ENCODE measurements around the gene PLA2G15. TPM values are rescaled to one million over a fixed set of nuclear protein-coding genes. Genes with fewer than 3 reads are reported as not detected.
A peak's percentile ranks its signal among the peaks of the same experiment; 100 is the strongest.

The PLA2G15 gene
- total RNA-seq, 2 donors from 2014 or later, result 11.6 to 11.8 TPM

GRCh38 chr16:68249371-68249770 lies 4.2 kb downstream of the PLA2G15 start:
- peaks cover 15 to 22% of the 10 kb centered on the region in 2 donors for H3K4me1 Mint-ChIP-seq (ENCODE audit: low read depth in 2 of 2)

DNA sequence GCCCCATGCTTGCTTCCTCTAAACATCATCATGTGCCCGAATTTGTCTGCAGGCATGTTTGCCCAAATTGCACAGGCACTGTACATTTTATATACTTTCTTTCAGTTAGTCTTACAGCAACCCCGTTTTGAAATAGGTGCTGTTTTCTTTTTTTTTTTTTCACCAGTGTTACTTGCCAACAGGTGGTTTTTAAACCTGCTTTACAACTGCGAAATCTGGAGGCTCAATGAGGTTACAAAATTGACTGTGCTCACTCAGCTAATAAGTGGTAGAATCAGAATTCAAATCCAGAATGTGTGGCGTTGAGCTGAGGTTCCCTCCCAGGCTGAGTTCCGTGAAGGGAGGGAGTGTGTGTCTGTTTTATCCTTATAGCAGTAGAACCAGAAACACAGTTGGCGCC lies 5.8 kb downstream of the PLA2G15 start:
- H3K9me3 Mint-ChIP-seq, result no peaks in the 10 kb centered on the region
- no peaks in the 10 kb centered on the region for H3K27me3 Mint-ChIP-seq
- H3K4me3 Mint-ChIP-seq, result no peak overlapping the region
- DNase-seq (ENCODE audit: low spot score) (no peak), ATAC-seq (no peak)
- peaks cover 6 to 12% of the 10 kb centered on the region in 2 donors for H3K4me1 Mint-ChIP-seq (ENCODE audit: low read depth in 2 of 2)
- H3K27ac Mint-ChIP-seq, result no peak overlapping the region
- no peaks in the 10 kb centered on the region for H3K36me3 Mint-ChIP-seq

More at GRCh38 chr16:68249371-68249770, 4.2 kb downstream of the PLA2G15 start:
- DNase-seq (ENCODE audit: low spot score) (no peak), ATAC-seq (no peak)
- Mint-ChIP-seq H3K36me3 (no peaks in the 10 kb centered on the region), H3K27me3 (no peaks in the 10 kb centered on the region), H3K4me3 (no peak overlapping the region), H3K9me3 (no peaks in the 10 kb centered on the region), H3K27ac (peak overlapping the region in 1 of 2 donors; percentile 39)

- ATAC-seq, result no peak
- Mint-ChIP-seq H3K4me3 (no peak overlapping the region), H3K9me3 (no peaks in the 10 kb centered on the region), H3K27ac (no peak overlapping the region), H3K27me3 (no peaks in the 10 kb centered on the region), H3K36me3 (no peaks in the 10 kb centered on the region), H3K4me1 (ENCODE audit: low read depth in 2 of 2) (peaks cover 0 to 6% of the 10 kb centered on the region in 2 donors)
- DNase-seq (ENCODE audit: low spot score), result no peak
These were observed 6.7 kb downstream of the PLA2G15 start for GRCh38 chr16:68251832-68252231.

DNA sequence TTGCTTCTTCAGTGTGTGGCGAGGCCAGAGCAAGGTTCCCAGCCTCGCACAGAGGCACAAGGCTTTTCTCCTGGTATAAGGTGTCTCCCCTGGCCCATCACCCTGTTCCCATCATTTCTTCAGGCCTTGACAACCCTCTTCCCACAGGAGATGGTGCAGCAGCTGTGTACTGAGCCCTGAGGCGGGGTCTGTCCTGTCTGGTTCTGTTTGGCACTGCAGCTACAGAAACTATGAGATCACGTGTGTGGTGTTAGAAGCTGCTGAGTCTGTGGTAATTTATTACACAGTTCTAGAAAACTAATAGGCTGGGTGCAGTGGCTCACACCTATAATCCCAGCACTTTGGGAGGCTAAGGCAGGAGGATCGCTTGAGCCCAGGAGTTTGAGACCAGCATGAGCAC lies 7.2 kb downstream of the PLA2G15 start:
- H3K27ac Mint-ChIP-seq, result no peak overlapping the region
- no peak overlapping the region for H3K4me3 Mint-ChIP-seq
- no peaks in the 10 kb centered on the region for H3K9me3 Mint-ChIP-seq
- H3K36me3 Mint-ChIP-seq, result no peaks in the 10 kb centered on the region
- DNase-seq (ENCODE audit: low spot score), result no peak
- no peaks in the 10 kb centered on the region for H3K27me3 Mint-ChIP-seq
- H3K4me1 Mint-ChIP-seq (ENCODE audit: low read depth in 2 of 2), result peaks cover 0 to 6% of the 10 kb centered on the region in 2 donors
- no peak for ATAC-seq

GRCh38 chr16:68253721-68254120 lies 8.5 kb downstream of the PLA2G15 start:
- Mint-ChIP-seq H3K36me3 (no peaks in the 10 kb centered on the region), H3K9me3 (no peaks in the 10 kb centered on the region), H3K27me3 (no peaks in the 10 kb centered on the region), H3K27ac (no peak overlapping the region), H3K4me3 (no peak overlapping the region), H3K4me1 (ENCODE audit: low read depth in 2 of 2) (peaks cover 0 to 4% of the 10 kb centered on the region in 2 donors)
- ATAC-seq (no peak), DNase-seq (ENCODE audit: low spot score) (no peak)

DNA sequence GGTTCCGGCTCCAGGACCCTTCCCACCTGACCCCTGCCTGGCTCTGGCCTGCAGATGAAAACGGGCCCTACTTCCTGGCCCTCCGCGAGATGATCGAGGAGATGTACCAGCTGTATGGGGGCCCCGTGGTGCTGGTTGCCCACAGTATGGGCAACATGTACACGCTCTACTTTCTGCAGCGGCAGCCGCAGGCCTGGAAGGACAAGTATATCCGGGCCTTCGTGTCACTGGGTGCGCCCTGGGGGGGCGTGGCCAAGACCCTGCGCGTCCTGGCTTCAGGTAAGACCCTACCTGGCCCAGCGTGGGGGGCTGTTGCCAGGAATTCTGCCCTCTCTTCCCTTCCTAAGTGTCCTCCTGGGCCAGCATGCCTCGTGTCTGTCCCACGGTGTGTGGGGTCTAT lies 10.5 kb downstream of the PLA2G15 start:
- H3K36me3 Mint-ChIP-seq, result no peaks in the 10 kb centered on the region
- no peak overlapping the region for H3K27ac Mint-ChIP-seq
- H3K27me3 Mint-ChIP-seq, result no peaks in the 10 kb centered on the region
- no peak overlapping the region for H3K4me3 Mint-ChIP-seq
- H3K4me1 Mint-ChIP-seq (ENCODE audit: low read depth in 2 of 2), result peaks cover 0 to 4% of the 10 kb centered on the region in 2 donors
- DNase-seq (ENCODE audit: low spot score) (no peak), ATAC-seq (no peak)
- no peaks in the 10 kb centered on the region for H3K9me3 Mint-ChIP-seq

DNA sequence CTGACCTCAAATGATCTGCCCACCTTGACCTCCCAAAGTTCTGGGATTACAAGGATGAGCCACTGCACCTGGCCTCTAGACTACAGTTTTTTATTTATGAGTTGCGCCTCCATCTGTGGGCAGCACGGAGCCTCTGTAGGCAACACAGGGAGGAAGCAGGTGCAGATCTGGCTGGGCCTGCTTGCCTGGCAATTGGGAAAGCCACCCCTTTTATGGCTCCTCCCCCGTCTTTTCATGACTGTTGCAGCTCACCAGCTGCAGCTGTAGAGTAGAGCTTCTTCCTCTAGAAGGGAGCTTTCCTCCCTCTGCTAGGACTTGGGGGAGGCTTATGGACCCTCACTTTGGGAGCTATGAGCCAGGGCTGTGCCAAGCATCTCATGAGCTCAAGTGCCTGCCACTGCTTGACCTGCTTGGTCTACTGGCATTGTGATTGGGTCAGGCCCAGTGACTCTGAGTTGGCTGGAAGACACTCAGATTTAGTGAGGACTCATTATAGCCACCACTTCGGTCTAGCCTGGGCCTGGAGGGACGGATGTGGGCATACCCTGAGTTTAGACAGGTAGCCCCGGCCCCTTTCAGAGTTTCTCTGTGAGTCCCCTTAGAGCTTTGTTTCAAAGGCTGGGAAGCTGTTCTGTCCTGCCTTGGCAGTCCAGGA lies 12.2 kb downstream of the PLA2G15 start:
- Mint-ChIP-seq H3K9me3 (no peaks in the 10 kb centered on the region), H3K27ac (peak overlapping the region in 1 of 2 donors; percentile 45), H3K36me3 (no peaks in the 10 kb centered on the region), H3K4me1 (ENCODE audit: low read depth in 2 of 2) (peaks cover 0 to 4% of the 10 kb centered on the region in 2 donors), H3K27me3 (no peaks in the 10 kb centered on the region), H3K4me3 (no peak overlapping the region)
- ATAC-seq (no peak), DNase-seq (ENCODE audit: low spot score) (no peak)

GRCh38 chr16:68257906-68258800 lies 13.0 kb downstream of the PLA2G15 start:
- no peak overlapping the region for H3K4me3 Mint-ChIP-seq
- peaks cover 2 to 6% of the 10 kb centered on the region in 2 donors for H3K4me1 Mint-ChIP-seq (ENCODE audit: low read depth in 2 of 2)
- no peaks in the 10 kb centered on the region for H3K36me3 Mint-ChIP-seq
- no peak for DNase-seq (ENCODE audit: low spot score)
- no peak overlapping the region for H3K27ac Mint-ChIP-seq
- no peak for ATAC-seq
- no peaks in the 10 kb centered on the region for H3K27me3 Mint-ChIP-seq
- H3K9me3 Mint-ChIP-seq, result no peaks in the 10 kb centered on the region

DNA sequence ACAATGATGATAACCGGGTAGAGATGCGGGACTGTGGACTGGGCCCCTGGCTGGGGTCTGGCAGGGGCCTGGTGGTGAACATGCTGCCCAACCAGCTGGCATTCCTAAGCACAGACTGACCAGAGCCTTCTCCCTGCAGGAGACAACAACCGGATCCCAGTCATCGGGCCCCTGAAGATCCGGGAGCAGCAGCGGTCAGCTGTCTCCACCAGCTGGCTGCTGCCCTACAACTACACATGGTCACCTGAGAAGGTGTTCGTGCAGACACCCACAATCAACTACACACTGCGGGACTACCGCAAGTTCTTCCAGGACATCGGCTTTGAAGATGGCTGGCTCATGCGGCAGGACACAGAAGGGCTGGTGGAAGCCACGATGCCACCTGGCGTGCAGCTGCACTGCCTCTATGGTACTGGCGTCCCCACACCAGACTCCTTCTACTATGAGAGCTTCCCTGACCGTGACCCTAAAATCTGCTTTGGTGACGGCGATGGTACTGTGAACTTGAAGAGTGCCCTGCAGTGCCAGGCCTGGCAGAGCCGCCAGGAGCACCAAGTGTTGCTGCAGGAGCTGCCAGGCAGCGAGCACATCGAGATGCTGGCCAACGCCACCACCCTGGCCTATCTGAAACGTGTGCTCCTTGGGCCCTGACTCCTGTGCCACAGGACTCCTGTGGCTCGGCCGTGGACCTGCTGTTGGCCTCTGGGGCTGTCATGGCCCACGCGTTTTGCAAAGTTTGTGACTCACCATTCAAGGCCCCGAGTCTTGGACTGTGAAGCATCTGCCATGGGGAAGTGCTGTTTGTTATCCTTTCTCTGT lies 14.0 kb downstream of the PLA2G15 start:
- Mint-ChIP-seq H3K4me3 (no peak overlapping the region), H3K4me1 (ENCODE audit: low read depth in 2 of 2) (peaks cover 9 to 15% of the 10 kb centered on the region in 2 donors), H3K27me3 (no peaks in the 10 kb centered on the region), H3K27ac (no peak overlapping the region), H3K9me3 (no peaks in the 10 kb centered on the region), H3K36me3 (no peaks in the 10 kb centered on the region)
- DNase-seq (ENCODE audit: low spot score) (no peak), ATAC-seq (no peak)

- H3K9me3 Mint-ChIP-seq, result no peaks in the 10 kb centered on the region
- no peak for ATAC-seq
- H3K27ac Mint-ChIP-seq, result peak overlapping the region; percentile 86 to 91
- H3K27me3 Mint-ChIP-seq, result no peaks in the 10 kb centered on the region
- no peaks in the 10 kb centered on the region for H3K36me3 Mint-ChIP-seq
- H3K4me3 Mint-ChIP-seq, result peak overlapping the region; percentile 92
- DNase-seq (ENCODE audit: low spot score), result no peak
- peaks cover 23 to 26% of the 10 kb centered on the region in 2 donors for H3K4me1 Mint-ChIP-seq (ENCODE audit: low read depth in 2 of 2)
These were observed 18.5 kb downstream of the PLA2G15 start for GRCh38 chr16:68263559-68264127.

GRCh38 chr16:68264128-68265077 lies 19.2 kb downstream of the PLA2G15 start, which contains the start of gene SLC7A6:
Gene SLC7A6, plus strand, starts transcription at chr16:68264526. Its CDS starts 10,201 bp downstream, at chr16:68274727.
- Mint-ChIP-seq H3K4me1 (ENCODE audit: low read depth in 2 of 2) (peaks cover 27 to 31% of the 10 kb centered on the region in 2 donors), H3K27ac (peak within 1 kb of the TSS; percentile 86 to 91)
- ATAC-seq, result peak; percentile 89 to 94

DNA sequence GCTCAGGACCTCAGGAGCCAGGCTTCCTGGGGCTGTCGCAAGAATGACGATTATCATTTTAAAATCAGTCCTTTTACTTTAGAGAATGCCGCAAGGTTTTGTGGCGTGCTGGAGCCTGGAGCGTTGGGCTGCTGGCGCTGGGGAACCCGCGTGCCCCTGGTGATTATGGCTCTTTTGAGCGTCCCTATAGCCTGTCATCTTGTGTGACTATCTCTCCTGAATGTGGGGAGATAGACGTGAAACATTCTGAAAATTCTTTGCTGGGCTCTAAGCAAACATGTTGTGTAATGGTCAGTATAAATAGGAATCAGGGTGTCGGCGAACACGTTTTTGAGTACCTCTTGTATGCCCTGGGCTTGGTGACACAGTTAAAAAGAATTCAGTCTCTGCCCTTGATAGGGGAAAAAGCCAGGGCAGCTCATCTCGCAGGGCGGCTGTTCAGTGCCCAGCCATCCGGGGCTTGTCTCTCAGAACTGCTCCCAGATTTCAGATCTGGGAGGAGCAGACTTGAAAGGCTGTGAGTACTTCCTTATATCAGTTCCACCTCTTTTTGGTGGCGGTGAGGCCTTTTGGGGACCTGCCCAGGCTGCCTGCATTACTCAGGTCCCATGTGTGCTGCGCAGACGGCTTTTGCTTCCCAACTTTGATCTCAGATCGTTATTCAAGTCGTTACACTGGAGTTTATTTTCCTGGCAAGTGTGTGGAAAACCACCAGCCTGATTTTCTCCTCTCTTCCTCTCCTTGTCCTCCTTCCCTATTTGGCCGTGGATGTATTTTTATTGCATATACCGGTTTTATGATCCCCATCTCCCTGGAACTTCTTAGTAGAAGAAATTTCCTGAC lies 20.1 kb downstream of the PLA2G15 start:
- no peaks in the 10 kb centered on the region for H3K9me3 Mint-ChIP-seq
- no peaks in the 10 kb centered on the region for H3K27me3 Mint-ChIP-seq
- no peak for ATAC-seq
- H3K27ac Mint-ChIP-seq, result peak overlapping the region; percentile 86 to 91
- peak overlapping the region; percentile 84 for H3K4me3 Mint-ChIP-seq
- H3K4me1 Mint-ChIP-seq (ENCODE audit: low read depth in 2 of 2), result peaks cover 29 to 32% of the 10 kb centered on the region in 2 donors
- H3K36me3 Mint-ChIP-seq, result peaks cover 6% of the 10 kb centered on the region
- no peak for DNase-seq (ENCODE audit: low spot score)

More at GRCh38 chr16:68264128-68265077, 19.2 kb downstream of the PLA2G15 start, which contains the start of gene SLC7A6:
- Mint-ChIP-seq H3K9me3 (no peaks in the 10 kb centered on the region), H3K4me3 (peak within 1 kb of the TSS; percentile 92), H3K27me3 (no peaks in the 10 kb centered on the region), H3K36me3 (peaks cover 5% of the 10 kb centered on the region)
- DNase-seq (ENCODE audit: low spot score), result peak; percentile 89

All from natural killer cell treated with Interleukin-12 subunit alpha and Interleukin-12 subunit beta and Interleukin-15 and Interleukin-18, amount 100 ng/mL, for 72 hours (primary cell).